IMR-90 (cell line): ENCODE measurements around the gene OPHN1.

Experiments
- CEBPB ChIP-seq: IDR thresholded peaks from 2 replicates; pipeline ENCODE4 v1.6.1; 2012; ENCODE audit warnings: low read depth, low read length, improper control_type of control experiment
- POLR2A ChIP-seq: IDR thresholded peaks from 2 replicates; pipeline ENCODE4 v1.6.1; 2012; ENCODE audit warnings: mild to moderate bottlenecking, low read depth, low read length
- RAD21 ChIP-seq: IDR thresholded peaks from 2 replicates; pipeline ENCODE4 v1.6.1; 2012; ENCODE audit warnings: low read length, improper control_type of control experiment
- RFX5 ChIP-seq: IDR thresholded peaks from 2 replicates; pipeline ENCODE4 v1.8.0; 2012; ENCODE audit warnings: low read depth, mild to moderate bottlenecking, low read length, moderate library complexity
- TF ChIP-seq, protein P1 (sequence below): conservative IDR thresholded peaks from 2 replicates; pipeline ENCODE4 v1.5.1; 2012; ENCODE audit warnings: mild to moderate bottlenecking, low read depth, low read length, improper control_type of control experiment

DNA sequence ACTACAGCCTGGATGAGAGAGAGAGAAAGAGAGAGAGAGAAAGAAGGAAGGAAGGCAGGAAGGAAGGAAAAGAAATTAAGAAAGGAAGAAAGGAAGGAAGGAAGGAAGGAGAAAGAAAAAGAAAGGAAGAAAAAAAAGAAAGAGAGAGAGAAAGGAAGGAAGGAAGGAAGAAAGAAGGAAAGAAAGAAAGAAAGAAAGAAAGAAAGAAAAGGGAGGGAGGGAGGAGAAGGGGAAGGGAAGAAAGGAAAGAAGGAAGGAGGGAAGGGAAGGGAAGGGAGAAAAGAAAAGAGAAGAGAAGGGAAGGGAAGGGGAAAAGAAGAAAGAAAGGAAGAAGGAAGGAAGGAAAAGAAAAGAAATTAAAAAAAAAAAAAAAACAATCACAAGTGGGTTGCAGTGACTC, 146.3 kb downstream of the OPHN1 start:
- TF ChIP-seq, protein P1, sequence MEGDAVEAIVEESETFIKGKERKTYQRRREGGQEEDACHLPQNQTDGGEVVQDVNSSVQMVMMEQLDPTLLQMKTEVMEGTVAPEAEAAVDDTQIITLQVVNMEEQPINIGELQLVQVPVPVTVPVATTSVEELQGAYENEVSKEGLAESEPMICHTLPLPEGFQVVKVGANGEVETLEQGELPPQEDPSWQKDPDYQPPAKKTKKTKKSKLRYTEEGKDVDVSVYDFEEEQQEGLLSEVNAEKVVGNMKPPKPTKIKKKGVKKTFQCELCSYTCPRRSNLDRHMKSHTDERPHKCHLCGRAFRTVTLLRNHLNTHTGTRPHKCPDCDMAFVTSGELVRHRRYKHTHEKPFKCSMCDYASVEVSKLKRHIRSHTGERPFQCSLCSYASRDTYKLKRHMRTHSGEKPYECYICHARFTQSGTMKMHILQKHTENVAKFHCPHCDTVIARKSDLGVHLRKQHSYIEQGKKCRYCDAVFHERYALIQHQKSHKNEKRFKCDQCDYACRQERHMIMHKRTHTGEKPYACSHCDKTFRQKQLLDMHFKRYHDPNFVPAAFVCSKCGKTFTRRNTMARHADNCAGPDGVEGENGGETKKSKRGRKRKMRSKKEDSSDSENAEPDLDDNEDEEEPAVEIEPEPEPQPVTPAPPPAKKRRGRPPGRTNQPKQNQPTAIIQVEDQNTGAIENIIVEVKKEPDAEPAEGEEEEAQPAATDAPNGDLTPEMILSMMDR: no peak
- TF ChIP-seq POLR2A: no peak
- TF ChIP-seq RFX5: no peak
- TF ChIP-seq CEBPB: no peak
- no peak for TF ChIP-seq RAD21
